ENCODE results near the gene BRWD1. TPM values are rescaled to one million over a fixed set of nuclear protein-coding genes. Genes with fewer than 3 reads are reported as not detected.
A peak's percentile ranks its signal among the peaks of the same experiment; 100 is the strongest.

BRWD1 gene
- total RNA-seq, 1 donor from 2014 or later: 37.4 TPM

DNA sequence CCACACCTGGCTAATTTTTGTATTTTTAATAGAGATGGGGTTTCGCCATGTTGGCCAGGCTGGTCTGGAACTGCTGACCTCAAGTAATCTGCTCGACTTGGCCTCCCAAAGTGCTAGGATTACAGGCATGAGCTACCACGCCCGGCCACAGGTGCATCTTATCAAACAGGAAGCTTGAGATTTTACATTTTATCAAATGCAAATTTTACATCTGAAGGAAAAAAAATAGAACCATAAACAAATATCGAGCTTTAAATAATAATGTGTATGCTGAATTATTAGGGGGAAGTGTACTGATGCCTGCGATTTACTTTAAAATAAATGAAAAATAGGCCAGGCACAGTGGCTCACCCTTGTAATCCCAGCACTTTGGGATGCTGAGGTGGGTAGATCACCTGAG is 16.6 kb upstream of the BRWD1 start:
- no peak for DNase-seq (ENCODE audit: low spot score)

GRCh38 chr21:39327727-39328126 is 14.3 kb upstream of the BRWD1 start:
- no peak for DNase-seq (ENCODE audit: low spot score)

GRCh38 chr21:39326607-39327307 is 13.3 kb upstream of the BRWD1 start:
- DNase-seq (ENCODE audit: low spot score): no peak

- no peak for DNase-seq (ENCODE audit: low spot score)
Measured at GRCh38 chr21:39325458-39325857, 12.0 kb upstream of the BRWD1 start.

DNA sequence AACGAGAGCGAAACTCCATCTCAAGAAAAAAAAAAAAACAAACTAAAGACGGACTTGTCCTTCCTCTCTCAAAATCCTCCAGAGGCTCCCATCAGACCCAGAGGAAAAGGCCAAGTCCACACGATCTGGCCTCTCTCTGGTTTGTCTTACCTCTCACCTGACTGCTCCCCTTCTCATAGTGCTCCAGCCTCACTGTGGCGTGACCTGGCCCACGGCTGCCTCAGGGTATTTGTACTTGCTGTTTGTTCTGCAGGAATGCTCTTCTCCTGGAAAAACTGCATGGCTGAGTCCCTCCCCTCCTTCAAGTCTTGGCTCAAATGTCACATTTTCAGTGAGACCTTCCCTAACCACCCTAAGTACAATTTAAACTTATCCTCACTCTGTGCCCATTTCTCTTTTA is 8.0 kb upstream of the BRWD1 start:
- no peak for DNase-seq (ENCODE audit: low spot score)

DNA sequence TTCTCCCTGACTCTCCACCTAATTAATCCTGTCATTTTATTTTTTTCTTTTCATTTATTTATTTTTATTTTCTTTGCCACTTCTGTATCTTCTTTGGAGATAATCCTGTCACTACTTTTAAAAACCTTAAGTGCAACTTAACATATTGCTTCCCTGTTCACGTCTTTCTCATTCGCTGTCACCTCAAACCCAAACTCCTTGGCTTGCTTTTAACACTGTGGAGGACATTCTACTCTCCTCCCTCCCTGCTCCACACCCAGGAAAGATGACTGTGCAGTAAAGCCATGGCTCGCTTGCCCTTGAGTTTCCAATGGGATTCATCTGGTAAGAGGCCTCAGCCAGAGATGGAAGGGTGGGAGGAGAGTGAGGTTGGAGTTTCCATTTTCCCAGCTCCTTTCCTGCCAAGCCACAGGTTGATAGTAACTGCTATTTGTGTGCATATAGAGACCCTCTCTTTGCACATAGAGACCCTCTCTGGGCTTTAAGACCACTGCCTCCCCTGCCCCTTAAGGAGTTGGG is 6.4 kb upstream of the BRWD1 start:
- DNase-seq (ENCODE audit: low spot score): no peak

DNA sequence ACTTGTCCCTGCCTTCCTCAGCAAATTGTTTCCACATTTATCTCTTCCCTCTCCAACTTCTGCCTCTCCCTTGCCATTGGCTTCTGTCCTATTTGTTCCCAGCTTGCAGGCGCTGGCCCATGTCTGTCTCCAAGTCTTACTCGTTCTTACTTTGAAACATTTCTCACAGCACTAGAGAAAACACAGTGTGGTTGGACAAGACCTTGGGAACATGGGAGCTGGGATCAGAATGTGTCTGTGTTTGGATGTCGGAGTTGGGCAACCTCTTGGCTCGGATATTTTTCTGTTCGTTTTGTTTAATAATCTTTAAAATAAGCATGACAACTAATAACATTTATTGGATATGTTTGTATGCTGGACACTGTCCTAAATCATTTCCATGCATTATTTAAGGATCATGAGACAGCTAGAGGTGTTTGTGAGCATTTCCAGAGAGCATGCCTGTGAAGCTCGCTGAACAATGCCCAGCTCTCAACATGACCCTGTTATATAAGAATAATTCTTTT is 5.9 kb upstream of the BRWD1 start:
- no peak for DNase-seq (ENCODE audit: low spot score)

DNA sequence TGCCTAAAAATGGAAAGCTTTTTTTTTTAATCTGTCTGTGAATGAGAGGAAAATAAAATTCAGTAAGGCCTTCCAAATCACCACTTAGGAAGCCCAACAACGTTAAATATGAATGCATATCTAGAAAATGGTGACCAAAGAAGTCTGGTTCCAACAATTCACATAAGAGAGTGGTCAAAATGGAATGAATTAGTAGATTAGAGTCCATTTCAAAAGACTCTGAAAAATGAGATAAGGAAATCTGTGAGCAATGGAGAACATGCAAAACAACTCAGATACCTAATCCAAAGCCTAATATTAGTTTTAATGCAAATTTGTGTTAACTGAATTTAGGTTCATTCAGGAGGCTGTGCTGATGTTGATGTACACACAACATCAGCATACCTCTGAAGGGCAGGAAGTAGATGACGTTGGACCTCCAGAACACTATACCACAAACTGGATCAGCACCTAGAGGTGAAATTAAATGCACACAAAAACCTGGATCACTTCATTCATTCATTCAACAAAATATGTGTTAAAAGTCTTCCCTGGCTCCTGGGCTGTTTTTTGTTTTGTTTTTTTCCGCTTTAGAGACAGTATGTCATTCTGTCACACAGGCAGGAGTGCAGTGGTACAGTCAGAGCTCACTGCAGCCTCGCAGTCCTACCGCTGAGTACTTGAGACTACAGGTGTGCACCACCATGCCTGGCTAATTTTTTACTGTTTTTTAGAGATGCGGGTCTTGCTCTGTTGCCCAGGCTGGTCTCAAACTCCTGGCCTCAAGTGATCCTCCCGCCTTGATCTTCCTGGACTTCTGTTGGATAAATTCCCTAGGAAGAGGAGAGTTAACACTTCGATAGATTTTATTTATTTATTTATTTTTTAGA is 4.9 kb upstream of the BRWD1 start:
- no peak for DNase-seq (ENCODE audit: low spot score)

DNA sequence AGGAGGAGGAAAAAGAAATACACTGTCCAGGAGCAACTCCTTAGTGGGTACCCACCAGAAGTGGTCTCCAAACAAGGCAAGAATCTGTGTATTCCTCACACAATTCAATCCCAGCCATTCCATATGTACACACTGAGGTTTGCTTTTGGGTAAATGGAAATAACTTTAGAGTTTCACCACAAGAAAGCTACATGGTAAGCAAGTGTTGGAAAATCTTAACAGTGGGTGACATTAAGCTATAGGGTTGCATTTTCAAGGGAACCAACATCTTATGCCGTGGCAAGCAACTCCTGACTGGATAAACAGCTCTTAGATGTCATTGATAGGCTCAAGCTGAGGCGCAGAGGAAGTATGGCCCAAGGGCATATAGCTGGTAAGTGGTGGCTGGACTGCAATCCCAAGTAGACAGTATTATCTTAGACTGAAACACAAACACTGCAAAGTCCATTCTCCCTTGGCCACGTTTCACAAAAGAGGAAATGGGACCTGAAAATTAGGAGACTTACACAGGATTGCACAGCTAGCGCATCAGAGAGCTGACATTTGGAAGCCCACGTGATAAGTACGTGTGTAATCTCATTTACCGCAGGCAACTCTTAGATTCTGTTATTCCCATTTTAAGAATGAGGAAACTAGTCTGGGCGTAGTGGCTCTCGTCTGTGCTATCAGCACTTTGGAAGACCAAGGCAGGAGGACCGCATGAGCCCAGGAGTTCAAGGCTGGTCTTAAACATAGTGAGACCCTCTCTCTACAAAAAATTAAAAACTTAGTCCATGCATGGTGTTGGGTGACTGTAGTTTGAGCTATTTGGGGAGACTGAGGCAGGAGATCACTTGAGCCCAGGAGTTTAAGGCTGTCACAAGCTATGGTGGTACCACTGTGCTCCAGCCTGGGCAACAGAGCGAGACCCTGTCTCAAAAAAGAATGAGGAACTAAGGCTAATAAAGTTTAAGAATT is 4.0 kb upstream of the BRWD1 start:
- no peak for DNase-seq (ENCODE audit: low spot score)

- no peak for DNase-seq (ENCODE audit: low spot score)
Measured at GRCh38 chr21:39316729-39317128, 3.3 kb upstream of the BRWD1 start.

- no peak for DNase-seq (ENCODE audit: low spot score)
Measured at GRCh38 chr21:39315603-39316445, 2.4 kb upstream of the BRWD1 start.

DNA sequence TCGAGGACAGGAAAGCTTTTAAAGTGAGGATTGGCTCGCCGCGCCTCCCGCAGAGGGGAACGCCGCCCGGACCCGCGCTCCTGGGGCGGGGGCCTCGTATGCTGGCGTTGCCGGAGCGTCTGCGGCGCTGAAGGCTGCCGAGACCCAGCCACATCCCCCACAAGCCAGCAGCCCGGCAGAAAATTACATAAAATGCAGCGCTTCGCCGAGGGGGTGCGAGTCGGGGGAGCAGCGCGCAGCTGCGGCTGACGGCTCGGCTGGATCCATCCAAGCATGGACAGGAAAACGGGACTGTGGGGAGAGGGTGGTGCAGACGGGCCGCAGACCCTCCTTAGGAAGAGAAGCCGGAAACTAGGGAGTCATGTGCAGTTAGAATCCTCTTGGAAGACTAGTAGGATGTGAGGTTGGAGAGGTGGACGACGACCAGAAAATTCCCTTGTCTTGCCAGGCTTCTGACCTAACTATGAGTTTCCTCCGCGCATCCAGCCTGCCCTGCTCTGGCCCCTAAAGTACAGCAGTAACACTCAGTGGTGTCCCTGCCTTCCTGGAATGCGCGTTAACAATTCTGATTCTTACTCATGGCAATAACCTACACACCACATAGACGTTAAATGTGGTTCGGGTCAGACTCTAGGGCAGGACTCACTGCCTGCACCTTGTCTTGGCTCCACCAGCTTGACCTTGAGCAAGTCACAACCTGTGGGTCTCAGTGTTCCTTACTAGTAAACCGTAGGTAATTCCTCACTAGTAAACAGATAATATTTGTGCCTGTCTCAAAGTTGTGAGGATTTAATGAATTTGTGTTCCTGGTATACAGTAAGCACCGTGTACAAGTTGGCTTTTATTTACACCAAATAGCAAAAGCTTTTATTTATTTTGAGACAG is 953 bp upstream of the BRWD1 start:
- no peak for DNase-seq (ENCODE audit: low spot score)

DNA sequence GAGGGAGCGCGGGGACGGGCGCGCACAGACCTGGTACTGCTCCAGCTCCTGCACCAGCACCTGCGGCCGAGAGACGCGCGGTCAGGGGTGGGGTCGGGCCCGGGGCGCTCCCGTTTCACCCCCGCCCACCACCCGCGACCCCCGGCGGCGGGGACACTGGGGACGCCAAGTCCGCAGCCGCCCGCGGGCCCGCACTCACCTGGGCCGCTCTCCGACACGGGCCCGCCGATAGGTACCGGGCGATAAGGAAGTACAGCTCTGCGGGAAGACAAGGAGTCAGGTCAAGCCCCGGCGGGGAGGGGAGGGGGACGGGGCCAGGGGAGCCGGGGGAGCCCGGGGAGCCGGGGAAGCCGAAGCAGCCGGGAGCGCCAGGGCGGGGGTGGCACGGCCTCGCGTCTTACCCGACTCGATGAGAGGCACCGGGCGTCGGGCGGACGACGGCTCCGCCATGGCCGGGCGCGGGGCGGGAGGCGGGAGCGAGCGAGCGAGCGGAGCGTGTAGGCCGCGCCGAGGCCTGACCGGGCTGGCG is 326 bp downstream of the BRWD1 start:
- no peak for DNase-seq (ENCODE audit: low spot score)

- peak; percentile 97 for DNase-seq (ENCODE audit: low spot score)
Measured at GRCh38 chr21:39312112-39313041, 1.1 kb downstream of the BRWD1 start.

GRCh38 chr21:39311164-39311563 is 2.3 kb downstream of the BRWD1 start:
- DNase-seq (ENCODE audit: low spot score): no peak

DNA sequence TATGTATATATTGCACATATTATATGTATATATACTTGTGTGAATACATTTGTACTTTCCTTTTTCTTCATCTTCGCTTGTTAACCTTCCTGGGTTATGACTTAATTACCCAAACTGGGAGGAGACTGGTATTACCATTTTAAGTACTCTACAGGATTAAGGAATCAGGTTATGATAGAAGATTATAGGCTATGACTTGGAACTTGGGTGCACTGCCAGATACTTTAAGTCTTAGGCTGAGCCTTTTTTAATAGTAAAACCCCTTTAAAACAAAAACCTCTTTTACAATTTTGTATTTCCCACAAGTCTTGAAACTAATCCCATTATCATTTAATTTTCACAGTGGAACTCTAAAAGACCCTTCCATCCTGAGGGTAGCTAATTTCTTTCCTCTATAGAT is 6.0 kb downstream of the BRWD1 start:
- no peak for DNase-seq (ENCODE audit: low spot score)

DNA sequence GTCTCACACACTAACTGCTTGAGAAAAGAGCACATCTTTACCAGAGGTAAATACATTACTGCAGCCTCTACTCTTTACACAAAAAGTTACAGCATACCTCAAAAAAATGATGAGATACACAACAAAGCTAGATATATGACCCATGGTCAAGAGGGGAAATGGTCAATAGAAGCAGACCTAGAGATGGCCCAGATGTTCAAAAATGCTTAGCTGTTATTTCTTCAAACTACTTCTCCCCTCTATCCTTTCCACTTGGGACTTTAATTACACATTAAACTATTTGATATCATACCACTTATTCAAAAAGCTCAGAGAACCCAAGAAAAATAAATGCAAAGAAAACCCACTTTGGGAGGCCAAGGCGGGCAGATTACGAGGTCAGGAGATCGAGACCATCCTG is 12.8 kb downstream of the BRWD1 start:
- no peak for DNase-seq (ENCODE audit: low spot score)

DNA sequence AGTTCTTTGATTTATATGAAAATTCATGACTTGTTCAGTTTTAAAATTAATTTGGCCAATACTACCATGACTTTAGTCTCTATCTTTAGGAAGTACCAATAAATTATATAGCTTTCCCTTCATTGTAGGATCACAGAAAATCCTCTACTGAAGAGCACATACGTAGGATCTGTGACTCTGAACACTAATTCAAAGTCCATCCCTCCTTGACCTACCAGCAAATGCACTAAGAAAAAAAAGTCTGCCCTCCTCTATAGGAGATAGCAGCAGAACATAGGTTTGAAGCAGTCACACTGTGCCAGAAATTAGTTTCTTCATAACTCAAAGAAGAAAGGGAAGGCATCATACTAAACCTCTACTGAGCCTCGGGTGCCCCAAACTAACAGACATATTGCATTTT is 16.5 kb downstream of the BRWD1 start:
- no peak for DNase-seq (ENCODE audit: low spot score)
